Memory B cell (primary cell): ENCODE data around the gene TMEM204.
"Not testable (repeated sequence)": the region's sequence is repeated elsewhere in the genome, so short reads cannot be mapped to it uniquely, and the experiment has no call there.

Experiments
- ATAC-seq: fragments of 150-1000 bp; cut with Tn5 transposase; 2 replicates; pipeline ENCODE4 v1.10.0; 2021; ENCODE audit warnings: low read depth, mild to moderate bottlenecking, moderate library complexity
- DNase-seq, 2 donors: peaks; one replicate each; pipeline ENCODE4 v3.0.0; 2022; ENCODE audit warnings: low spot score in 2 of 2
- H3K27ac Mint-ChIP-seq: one replicate; pipeline ENCODE4 v1.8.0; 2022; ENCODE audit warnings: mild to moderate bottlenecking, moderate library complexity, mixed read lengths
- H3K27me3 Mint-ChIP-seq: one replicate; pipeline ENCODE4 v1.8.0; 2022; ENCODE audit warnings: mixed read lengths
- H3K36me3 Mint-ChIP-seq: one replicate; pipeline ENCODE4 v1.8.0; 2022; ENCODE audit warnings: mild to moderate bottlenecking, mixed read lengths
- H3K4me1 Mint-ChIP-seq: one replicate; pipeline ENCODE4 v1.8.0; 2022; ENCODE audit warnings: mixed read lengths
- H3K4me3 Mint-ChIP-seq: one replicate; pipeline ENCODE4 v1.8.0; 2022; ENCODE audit warnings: mild to moderate bottlenecking, moderate library complexity, mixed read lengths
- H3K9me3 Mint-ChIP-seq: one replicate; pipeline ENCODE4 v1.8.0; 2022; ENCODE audit warnings: mixed read lengths

The TMEM204 gene

DNA sequence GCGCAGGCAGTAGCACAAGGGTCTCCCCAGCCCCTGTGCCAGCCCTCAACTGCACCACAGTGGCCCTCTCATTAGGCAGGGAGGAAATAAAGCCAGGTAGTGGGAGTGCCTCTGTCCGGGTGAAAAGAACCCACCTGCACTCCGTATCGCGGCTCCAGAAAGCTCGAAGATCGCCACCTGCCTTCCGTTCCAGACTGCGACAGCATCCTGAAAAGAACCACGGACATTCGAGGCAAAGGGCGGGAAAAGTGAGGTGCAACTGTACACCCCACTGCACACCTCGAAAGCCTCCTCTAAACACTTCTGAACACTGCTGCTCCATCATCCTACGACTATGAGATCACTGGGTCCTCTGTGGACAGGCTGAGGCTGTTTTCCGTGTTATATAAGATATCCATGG, 49.7 kb downstream of the TMEM204 start:
- no peak for ATAC-seq
- Mint-ChIP-seq H3K27me3 (no peaks in the 10 kb centered on the region), H3K4me1 (peaks cover 2% of the 10 kb centered on the region), H3K9me3 (peaks cover 5% of the 10 kb centered on the region), H3K4me3 (no peak overlapping the region), H3K27ac (no peak overlapping the region), H3K36me3 (peaks cover 8% of the 10 kb centered on the region)
- no peak for DNase-seq

DNA sequence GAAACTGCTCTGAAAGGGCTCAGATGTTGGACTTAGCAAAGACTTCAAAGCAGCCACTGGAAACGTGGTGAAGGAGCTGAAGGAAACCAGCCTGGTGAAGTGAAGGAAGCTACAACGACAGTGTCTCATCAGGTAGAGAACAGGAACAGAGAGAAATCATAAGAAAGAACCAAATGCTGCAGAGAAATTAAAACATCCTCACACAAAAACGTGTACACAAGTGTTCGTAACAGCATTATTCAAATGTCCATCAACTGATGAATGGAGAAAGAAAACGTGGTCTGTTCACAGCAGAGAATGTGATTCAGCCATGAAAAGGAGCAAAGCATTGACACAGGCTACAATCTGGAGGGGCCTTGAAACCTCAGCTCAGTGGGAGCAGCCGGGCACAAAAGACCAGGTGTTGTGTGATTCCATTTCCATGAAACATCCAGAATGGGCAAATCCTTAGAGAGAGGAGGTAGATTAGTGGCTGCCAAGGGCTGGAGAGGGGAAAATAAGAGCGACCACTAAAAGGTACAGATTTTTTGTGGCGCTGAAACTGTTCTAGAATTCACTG, 51.5 kb downstream of the TMEM204 start:
- Mint-ChIP-seq H3K27ac (no peak overlapping the region), H3K36me3 (peaks cover 8% of the 10 kb centered on the region), H3K4me1 (peaks cover 2% of the 10 kb centered on the region), H3K27me3 (no peaks in the 10 kb centered on the region), H3K4me3 (no peak overlapping the region), H3K9me3 (peaks cover 5% of the 10 kb centered on the region)
- ATAC-seq (no peak), DNase-seq (no peak)

DNA sequence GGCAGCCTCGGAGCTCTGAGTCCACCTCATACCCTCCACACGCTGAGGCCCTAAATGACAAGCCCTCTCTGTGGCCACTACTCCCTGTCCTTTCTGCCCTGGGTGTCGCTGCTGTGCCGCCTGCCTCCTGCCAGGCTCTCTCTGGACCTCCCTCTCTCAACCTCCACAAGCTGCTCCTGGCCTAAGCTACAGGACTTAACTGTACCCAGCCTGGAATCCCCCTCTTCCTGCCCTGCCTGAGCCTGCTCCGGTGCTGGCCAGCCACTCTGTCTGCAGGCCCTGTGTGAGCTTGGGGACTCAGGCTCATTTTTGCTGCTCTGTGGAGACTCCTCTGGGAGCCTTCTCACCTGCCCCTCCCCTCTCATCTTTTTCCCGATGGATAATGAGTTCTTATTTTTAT, 56.9 kb downstream of the TMEM204 start:
- H3K27ac Mint-ChIP-seq: no peak overlapping the region
- H3K27me3 Mint-ChIP-seq: no peaks in the 10 kb centered on the region
- no peaks in the 10 kb centered on the region for H3K9me3 Mint-ChIP-seq
- no peak overlapping the region for H3K4me3 Mint-ChIP-seq
- H3K36me3 Mint-ChIP-seq: no peaks in the 10 kb centered on the region
- ATAC-seq (no peak), DNase-seq (no peak)
- H3K4me1 Mint-ChIP-seq: no peaks in the 10 kb centered on the region

- no peaks in the 10 kb centered on the region for H3K4me1 Mint-ChIP-seq
- no peak overlapping the region for H3K27ac Mint-ChIP-seq
- H3K27me3 Mint-ChIP-seq: no peaks in the 10 kb centered on the region
- ATAC-seq (no peak), DNase-seq (no peak)
- H3K4me3 Mint-ChIP-seq: no peak overlapping the region
- no peaks in the 10 kb centered on the region for H3K36me3 Mint-ChIP-seq
- no peaks in the 10 kb centered on the region for H3K9me3 Mint-ChIP-seq
These were observed 57.7 kb downstream of the TMEM204 start for GRCh38 chr16:1590930-1591705.

GRCh38 chr16:1592446-1592845, 59.0 kb downstream of the TMEM204 start:
- H3K27me3 Mint-ChIP-seq: no peaks in the 10 kb centered on the region
- H3K4me3 Mint-ChIP-seq: no peak overlapping the region
- no peak overlapping the region for H3K27ac Mint-ChIP-seq
- H3K4me1 Mint-ChIP-seq: no peaks in the 10 kb centered on the region
- H3K36me3 Mint-ChIP-seq: peaks cover 2% of the 10 kb centered on the region
- no peak for DNase-seq
- H3K9me3 Mint-ChIP-seq: no peaks in the 10 kb centered on the region
- ATAC-seq: no peak

GRCh38 chr16:1595511-1595910, 62.0 kb downstream of the TMEM204 start:
- not testable (repeated sequence) for H3K36me3 Mint-ChIP-seq, H3K4me1 Mint-ChIP-seq

DNA sequence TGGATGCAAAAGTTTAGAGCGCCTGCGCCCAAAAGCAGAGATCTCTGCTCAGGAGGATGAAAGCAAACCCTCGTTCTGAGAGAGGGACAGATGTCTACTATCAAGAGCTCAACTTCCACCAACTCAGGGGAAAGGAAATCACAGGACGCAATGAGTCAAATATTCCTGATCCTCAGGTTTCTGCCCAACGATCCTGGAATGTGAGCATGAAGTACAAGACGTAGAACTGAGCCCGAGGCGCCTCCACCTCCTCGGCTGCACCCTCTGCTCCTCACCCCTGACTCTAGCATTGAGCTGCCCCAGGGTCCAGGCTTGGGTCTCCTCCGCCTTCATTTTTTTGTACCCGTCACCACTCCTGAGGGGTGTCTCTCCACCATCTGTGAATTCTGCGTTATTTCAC, 63.0 kb downstream of the TMEM204 start:
- no peak overlapping the region for H3K4me3 Mint-ChIP-seq
- peaks cover 6% of the 10 kb centered on the region for H3K36me3 Mint-ChIP-seq
- no peaks in the 10 kb centered on the region for H3K9me3 Mint-ChIP-seq
- H3K27me3 Mint-ChIP-seq: no peaks in the 10 kb centered on the region
- no peak overlapping the region for H3K27ac Mint-ChIP-seq
- H3K4me1 Mint-ChIP-seq: no peaks in the 10 kb centered on the region
- ATAC-seq (no peak), DNase-seq (no peak)

More at GRCh38 chr16:1595511-1595910, 62.0 kb downstream of the TMEM204 start:
- DNase-seq, H3K27me3 Mint-ChIP-seq, H3K9me3 Mint-ChIP-seq, H3K27ac Mint-ChIP-seq, H3K4me3 Mint-ChIP-seq, ATAC-seq: not testable (repeated sequence)

DNA sequence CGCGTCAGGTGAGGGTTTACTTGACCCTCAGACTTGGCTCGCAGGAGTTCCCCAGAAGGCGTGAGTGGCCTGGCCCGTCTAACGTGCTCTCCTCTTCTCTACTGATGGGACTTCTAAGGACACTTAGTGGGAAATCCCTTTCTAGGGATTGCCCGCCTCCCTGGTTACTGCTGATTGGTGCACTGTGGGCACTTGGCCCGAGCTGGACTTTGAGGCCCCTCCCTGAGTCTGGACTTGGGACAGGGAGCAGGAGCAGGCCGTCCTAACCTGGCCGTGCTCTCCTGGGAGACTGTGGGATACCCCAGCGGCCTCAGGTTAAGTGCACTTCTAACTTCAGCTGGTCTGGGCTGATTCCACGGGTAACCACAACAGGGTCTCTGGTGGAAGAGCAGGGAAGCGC, 63.7 kb downstream of the TMEM204 start:
- Mint-ChIP-seq H3K4me1 (no peaks in the 10 kb centered on the region), H3K4me3 (no peak overlapping the region), H3K9me3 (no peaks in the 10 kb centered on the region), H3K36me3 (peaks cover 6% of the 10 kb centered on the region), H3K27me3 (no peaks in the 10 kb centered on the region), H3K27ac (no peak overlapping the region)
- ATAC-seq (no peak), DNase-seq (no peak)

DNA sequence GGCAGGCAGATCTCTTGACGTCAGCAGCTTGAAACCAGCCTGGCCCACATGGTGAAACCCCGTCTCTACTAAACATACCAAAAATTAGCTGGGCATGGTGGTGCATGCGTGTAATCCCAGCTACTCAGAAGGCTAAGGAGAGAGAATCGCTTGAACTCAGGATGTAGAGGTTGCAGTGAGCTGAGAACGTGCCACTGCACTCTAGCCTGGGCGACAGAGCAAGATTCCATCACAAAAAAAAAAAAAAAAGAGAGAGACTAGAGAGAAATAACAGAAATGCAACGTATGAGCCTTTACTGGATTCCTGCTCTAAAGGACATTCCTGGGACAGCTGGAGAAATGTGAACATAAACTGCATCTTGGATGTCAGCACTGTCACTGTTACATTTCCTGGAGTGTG, 67.6 kb downstream of the TMEM204 start:
- Mint-ChIP-seq H3K9me3 (no peaks in the 10 kb centered on the region), H3K27ac (no peak overlapping the region), H3K4me1 (no peaks in the 10 kb centered on the region), H3K27me3 (no peaks in the 10 kb centered on the region), H3K36me3 (peaks cover 13% of the 10 kb centered on the region), H3K4me3 (no peak overlapping the region)
- no peak for DNase-seq
- ATAC-seq: no peak

DNA sequence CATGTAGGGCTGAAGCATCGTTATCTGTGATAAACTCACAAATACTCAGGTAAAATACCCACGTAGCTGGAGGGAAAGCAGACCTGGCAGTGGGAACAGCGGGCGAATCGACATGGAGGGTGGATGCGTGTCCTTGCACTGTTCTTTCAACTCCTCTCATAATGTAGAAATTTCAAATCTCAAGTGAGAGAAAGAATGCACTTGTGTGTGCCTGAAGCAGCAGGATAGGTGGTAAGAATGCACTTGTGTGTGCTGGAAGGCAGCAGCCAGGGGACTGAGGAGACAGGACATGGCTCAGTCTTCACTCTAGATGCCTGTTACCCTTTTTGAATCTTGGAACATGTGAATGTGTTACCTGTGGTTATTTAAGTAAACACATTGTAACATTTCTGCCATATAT, 68.0 kb downstream of the TMEM204 start:
- Mint-ChIP-seq H3K27me3 (no peaks in the 10 kb centered on the region), H3K36me3 (peaks cover 13% of the 10 kb centered on the region), H3K4me3 (no peak overlapping the region), H3K4me1 (no peaks in the 10 kb centered on the region), H3K9me3 (no peaks in the 10 kb centered on the region), H3K27ac (no peak overlapping the region)
- DNase-seq: no peak
- no peak for ATAC-seq

DNA sequence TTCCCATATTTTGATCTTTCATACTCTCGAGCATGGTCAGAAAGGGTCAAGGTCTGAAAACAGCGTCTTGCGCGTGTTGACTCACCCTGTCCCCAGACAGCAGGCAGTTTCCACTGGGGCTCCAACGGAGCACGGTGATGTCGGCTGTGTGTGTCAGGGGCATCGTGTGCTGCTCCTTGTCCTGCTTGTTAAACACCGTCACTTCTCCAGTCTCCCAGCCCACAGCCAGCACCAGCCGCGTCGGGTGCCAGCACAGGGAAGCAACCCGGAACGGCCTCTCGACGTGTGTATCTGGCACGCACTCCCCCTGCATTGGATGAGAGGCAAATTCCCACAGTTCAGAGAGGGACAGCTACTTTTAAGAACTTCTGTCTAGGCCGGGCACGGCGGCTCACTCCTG, 68.8 kb downstream of the TMEM204 start:
- Mint-ChIP-seq H3K27me3 (no peaks in the 10 kb centered on the region), H3K36me3 (peaks cover 14% of the 10 kb centered on the region), H3K9me3 (no peaks in the 10 kb centered on the region), H3K4me3 (no peak overlapping the region), H3K4me1 (peaks cover 3% of the 10 kb centered on the region), H3K27ac (no peak overlapping the region)
- ATAC-seq (no peak), DNase-seq (no peak)
